ENCODE results near the gene SCARF2.

GRCh38 chr22:20456722-20457076 is 19.1 kb upstream of the SCARF2 start:
- TF ChIP-seq, protein P1, sequence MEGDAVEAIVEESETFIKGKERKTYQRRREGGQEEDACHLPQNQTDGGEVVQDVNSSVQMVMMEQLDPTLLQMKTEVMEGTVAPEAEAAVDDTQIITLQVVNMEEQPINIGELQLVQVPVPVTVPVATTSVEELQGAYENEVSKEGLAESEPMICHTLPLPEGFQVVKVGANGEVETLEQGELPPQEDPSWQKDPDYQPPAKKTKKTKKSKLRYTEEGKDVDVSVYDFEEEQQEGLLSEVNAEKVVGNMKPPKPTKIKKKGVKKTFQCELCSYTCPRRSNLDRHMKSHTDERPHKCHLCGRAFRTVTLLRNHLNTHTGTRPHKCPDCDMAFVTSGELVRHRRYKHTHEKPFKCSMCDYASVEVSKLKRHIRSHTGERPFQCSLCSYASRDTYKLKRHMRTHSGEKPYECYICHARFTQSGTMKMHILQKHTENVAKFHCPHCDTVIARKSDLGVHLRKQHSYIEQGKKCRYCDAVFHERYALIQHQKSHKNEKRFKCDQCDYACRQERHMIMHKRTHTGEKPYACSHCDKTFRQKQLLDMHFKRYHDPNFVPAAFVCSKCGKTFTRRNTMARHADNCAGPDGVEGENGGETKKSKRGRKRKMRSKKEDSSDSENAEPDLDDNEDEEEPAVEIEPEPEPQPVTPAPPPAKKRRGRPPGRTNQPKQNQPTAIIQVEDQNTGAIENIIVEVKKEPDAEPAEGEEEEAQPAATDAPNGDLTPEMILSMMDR (IDR thresholded peaks at IDR 0.05) = no peak
- TF ChIP-seq POLR2A (IDR thresholded peaks at IDR 0.05) (no peak), EP300 (IDR thresholded peaks at IDR 0.05; ENCODE audit: low read depth) (no peak)
